GM19023 (cell line): ENCODE results near the gene NRG2.

Source experiments
- ATAC-seq: cut with Tn5 transposase; IDR thresholded peaks from one replicate; pipeline ENCODE4 v1.9.1; 2021; ENCODE audit warnings: mild to moderate bottlenecking, moderate library complexity; ENCODE audit not compliant: unreplicated experiment

NRG2 gene

GRCh38 chr5:140013536-140013935 is 29.6 kb downstream of the NRG2 start:
- ATAC-seq, result no peak

GRCh38 chr5:140012443-140012842 is 30.7 kb downstream of the NRG2 start:
- ATAC-seq, result no peak

DNA sequence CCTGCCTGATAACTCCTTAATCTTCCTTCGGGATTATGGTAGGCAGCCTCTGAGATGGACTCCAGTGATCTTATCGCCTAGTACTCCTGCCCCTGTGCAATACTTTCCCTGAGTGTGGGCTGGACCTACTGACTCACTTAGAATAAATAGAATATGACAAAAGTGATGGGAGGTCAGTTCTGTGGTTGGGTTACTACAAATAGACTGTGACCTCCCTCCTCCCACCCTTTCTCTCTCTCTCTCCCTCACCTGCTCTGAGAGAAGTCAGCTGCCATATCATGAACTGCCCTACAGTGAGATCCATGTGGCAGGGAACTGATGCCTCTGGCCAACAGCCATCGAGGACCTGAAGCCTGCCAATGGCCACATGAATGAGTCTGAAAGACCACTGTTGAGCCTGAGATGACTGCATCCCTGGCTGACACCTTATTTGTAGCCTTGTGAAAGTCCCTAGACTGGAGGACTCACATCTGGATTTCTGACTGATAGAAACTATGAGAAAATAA is 31.7 kb downstream of the NRG2 start:
- peak; percentile 84 for ATAC-seq

GRCh38 chr5:140010798-140011197 is 32.3 kb downstream of the NRG2 start:
- peak; percentile 2 for ATAC-seq

DNA sequence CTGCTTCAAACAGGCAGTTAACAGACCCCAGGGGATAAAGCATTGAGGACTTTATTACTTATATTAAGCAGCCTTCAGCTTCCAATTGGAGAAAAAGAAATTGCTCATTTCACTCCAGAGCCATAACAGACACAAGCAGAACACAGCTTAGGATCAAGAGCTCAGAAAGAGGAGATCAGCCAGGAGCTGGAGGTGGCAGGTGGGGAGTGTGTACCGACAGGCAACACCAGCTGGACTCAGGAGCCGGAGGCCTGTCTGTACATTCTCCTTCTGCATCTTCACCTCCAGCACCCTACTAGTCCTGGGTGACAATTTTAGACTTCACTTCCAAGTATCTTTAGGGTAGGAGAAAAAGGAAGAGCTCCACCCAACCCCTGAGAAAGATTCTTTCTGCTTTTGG is 35.8 kb downstream of the NRG2 start:
- ATAC-seq, result no peak

DNA sequence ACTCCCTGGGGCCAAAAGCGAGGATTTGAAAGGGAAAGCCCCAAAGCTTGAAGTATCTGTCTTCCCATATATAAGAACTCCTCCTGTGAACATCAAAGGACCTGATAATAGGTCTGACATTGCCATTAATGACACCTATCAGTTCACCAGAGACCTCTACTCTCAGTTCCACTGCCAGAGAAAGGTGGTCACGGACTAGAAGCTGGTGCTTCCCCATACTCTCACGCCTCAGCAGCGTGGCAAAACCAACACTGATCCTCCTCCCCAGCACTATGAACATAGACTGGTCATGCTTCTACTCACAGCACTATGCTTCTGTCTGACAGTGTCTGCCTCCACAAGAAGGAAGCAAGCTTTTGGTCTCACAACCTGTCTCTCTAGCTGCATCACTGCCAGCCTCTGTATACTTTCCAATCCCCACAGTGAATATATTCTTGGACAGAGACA is 37.9 kb downstream of the NRG2 start:
- ATAC-seq, result peak; percentile 97

DNA sequence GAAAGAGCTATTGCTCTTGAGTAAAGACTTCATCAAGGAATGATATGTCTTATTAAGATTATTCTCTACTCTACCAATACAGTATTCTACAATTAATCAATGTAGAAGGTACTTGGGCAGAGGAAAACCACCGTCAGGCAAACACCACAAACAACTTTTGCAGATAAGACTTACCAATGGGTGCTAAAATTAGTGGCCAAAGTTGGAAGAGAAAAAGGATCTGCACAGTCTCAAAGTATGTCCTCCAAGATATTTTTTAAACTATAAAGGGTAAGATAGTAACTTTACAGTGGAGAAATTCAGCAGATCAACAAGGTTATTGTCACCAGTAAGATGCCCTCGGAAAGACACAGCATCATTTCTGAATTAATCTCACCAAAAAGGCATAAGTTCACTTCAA is 38.9 kb downstream of the NRG2 start:
- ATAC-seq, result no peak

- no peak for ATAC-seq
These were observed 39.6 kb downstream of the NRG2 start for GRCh38 chr5:140003519-140003918.

GRCh38 chr5:140000332-140000731 is 42.8 kb downstream of the NRG2 start:
- ATAC-seq, result no peak

- ATAC-seq, result no peak
These were observed 44.3 kb downstream of the NRG2 start for GRCh38 chr5:139998837-139999236.

- ATAC-seq, result no peak
These were observed 45.8 kb downstream of the NRG2 start for GRCh38 chr5:139997276-139997675.

DNA sequence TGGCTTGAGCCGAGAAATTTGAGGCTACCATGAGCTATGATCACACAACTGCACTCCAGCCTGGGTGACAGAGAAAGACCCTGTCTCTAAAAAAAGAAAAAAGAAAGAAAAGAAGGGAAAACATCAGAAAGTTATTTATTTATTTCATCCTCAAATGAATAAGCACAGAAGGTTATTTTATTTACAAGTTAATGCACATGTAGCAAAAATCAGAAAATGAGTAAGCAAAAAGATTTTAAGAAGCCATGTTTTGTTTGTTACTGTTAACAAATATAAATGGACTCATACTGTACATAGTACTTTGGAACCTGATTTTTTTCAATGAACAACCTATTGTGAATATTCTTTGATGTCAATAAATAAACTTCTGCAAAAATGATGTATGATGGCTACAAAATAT is 47.2 kb downstream of the NRG2 start:
- no peak for ATAC-seq

DNA sequence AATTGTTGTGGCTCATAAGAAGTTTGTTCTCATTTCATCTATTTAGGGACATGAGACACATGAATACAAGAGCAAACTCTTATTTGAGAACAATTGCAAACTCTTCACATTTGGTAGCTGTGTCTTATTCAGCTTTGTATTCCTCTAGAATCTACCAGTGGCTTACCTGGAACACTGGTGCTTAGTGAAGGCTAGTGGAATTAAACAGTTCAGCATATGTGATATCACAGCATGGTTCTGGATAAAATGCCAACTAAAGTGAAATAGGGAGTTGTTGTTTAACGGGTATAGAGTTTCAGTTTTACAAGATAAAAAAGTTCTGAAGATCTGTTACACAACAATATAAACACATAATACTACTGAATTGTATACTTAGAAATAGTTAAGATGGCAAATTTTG is 48.9 kb downstream of the NRG2 start:
- no peak for ATAC-seq

GRCh38 chr5:139985733-139986132 is 57.4 kb downstream of the NRG2 start:
- ATAC-seq, result no peak

DNA sequence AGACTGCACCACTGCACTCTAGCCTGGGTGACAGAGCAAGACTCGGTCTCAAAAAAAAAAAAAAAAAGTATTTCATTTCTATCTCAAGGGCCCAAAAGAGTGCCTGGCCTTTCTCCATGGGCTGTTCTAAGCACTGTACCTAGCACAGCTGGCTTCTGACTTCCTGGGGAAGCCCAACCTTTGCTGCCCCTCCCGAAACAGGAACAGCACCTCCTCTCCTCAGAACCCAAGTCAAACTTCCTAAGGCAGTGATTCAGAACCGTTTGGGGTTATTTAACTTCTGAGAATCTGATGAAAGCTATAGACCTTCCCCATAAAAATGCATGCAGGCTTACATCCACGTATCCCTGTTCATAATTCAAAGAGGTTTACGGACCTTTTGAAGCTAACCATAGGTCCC is 57.8 kb downstream of the NRG2 start:
- ATAC-seq, result no peak

DNA sequence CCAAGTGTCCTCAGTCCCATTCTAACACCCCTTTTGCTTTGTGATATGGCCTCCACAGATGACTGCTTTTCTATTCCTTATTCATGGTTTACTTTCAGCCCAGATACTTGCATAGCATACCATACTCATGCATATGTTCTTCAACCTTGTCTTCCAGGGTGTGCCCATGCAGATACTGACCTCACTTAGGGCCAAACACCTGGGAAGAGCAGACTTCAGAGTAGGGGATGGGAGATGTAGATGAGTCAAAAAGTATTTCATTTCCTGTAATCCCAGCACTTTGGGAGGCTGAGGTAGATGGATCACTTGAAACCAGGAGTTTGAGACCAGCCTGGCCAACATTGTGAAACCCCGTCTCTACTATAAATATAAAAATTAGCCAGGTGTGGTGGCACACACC is 58.3 kb downstream of the NRG2 start:
- ATAC-seq, result no peak

DNA sequence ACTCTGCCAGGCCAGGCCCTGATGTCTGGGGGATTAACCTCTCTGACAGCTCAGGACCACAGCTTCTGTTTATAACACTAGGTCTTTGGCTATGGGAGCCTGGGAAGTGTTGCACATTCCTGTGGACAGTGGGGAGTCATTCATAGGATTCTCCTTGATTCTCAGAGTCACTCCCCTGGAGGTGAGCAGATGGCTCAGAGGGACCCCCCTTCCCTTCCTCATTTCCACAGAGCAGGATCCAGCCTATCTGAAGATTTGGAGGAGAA is 60.2 kb downstream of the NRG2 start:
- ATAC-seq, result no peak

DNA sequence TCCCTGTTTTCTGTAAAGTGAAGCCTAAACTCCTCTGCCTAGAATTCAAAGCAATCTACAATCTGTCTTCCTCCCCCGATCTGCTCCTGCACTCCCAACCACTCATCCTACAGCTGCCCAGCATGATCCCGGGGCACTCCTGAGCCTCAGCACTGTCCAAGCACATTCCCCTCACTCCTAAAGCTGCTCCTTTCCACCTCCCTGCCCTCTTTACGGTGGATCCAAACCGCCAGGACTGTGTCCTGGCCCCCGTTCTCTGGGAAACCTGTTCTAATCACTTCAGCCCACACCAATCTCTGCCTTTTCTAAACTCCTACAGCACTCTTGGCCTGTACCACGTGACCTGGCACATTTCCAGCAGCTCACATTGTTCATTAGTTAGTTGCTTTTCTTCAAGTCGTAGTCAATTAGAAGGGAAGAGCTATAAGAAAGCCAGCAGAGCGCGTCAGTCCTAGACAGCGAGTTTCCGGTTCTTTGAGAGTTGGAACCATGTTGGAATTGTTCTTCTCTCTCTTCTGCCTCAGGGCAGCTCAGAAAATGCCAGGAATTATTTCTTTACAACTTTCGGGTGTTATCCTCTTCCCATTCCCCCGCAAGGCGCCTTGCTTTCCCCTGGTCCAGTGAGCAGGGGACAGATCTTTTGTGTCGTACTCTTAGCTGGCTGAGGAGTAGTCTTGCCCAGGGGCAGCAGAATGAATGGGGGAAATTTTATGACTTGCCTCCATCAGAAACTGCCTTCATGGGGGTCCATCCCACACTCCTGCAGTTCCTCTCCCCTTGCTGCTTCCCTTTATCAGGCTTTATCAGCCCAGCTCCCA is 60.7 kb downstream of the NRG2 start:
- no peak for ATAC-seq

GRCh38 chr5:139980765-139981164 is 62.3 kb downstream of the NRG2 start:
- no peak for ATAC-seq

- no peak for ATAC-seq
These were observed 63.2 kb downstream of the NRG2 start for GRCh38 chr5:139979943-139980342.

- ATAC-seq, result no peak
These were observed 63.6 kb downstream of the NRG2 start for GRCh38 chr5:139979518-139979917.

- ATAC-seq, result no peak
These were observed 66.4 kb downstream of the NRG2 start for GRCh38 chr5:139976703-139977102.

- ATAC-seq, result no peak
These were observed 67.2 kb downstream of the NRG2 start for GRCh38 chr5:139975942-139976341.
